ENCODE measurements around the gene VPS11. TPM values are rescaled to one million over a fixed set of nuclear protein-coding genes. Genes with fewer than 3 reads are reported as not detected.
"Not testable (repeated sequence)": the region's sequence is repeated elsewhere in the genome, so short reads cannot be mapped to it uniquely, and the experiment has no call there.

Gene VPS11
- total RNA-seq, 1 experiment from 2014 or later: 11.6 TPM

DNA sequence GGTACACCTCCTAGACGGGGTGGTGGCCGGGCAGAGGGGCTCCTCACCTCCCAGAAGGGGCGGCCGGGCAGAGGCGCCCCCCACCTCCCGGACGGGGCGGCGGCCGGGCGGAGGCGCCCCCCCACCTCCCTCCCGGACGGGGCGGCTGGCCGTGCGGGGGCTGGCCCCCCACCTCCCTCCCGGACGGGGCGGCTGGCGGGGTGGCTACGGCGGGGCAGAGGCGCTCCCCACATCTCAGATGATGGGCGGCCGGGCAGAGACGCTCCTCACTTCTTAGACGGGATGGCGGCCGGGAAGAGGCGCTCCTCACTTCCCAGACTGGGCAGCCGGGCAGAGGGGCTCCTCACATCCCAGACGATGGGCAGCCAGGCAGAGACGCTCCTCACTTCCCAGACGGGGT, 8.5 kb upstream of the VPS11 start:
- in situ Hi-C loops (cut with HindIII; ENCODE audit: low pct_unique_long_range_greater_than_20kb, low sequenced_read_pairs); DNase-seq (ENCODE audit: low read depth): not testable (repeated sequence)

DNA sequence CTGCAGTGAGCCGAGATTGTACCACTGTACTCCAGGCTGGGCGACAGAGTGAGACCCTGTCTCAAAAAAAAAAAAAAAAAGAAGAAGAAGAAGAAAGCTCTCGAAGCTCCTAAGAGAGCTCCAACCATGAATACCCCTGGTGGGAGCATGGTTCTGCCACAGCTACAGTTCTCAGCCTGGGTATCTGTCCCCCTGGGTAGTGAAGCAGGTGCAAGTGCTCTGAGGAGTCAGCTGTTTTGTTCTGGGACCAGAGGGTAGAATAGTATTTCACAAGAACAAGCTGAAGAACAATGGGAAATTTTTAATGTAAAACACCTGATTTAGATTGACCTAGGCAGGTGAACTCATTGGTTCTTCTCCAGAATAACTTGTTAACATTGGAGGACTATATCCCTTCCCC, 6.4 kb upstream of the VPS11 start:
- in situ Hi-C loops (cut with HindIII; ENCODE audit: low pct_unique_long_range_greater_than_20kb, low sequenced_read_pairs): no loop called here
- DNase-seq (ENCODE audit: low read depth): no peak

DNA sequence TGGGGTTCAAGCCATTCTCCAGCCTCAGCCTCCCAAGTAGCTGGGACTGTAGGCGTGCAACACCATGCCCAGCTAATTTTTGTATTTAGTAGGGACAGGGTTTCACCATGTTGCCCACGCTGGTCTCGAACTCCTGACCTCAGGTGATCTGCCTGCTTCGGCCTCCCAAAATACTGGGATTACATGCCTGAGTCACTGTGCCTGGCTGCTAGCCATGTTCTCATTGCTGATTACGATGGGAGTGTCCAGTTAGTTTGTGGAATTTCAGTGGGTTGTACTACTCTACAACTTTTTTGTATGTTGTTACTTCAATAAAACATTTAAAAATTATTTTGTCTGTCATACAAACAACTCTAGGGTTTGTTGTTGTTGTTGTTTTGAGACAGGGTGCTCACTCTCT, 4.8 kb upstream of the VPS11 start:
- peak; percentile 11 for DNase-seq (ENCODE audit: low read depth)
- in situ Hi-C loops (cut with HindIII; ENCODE audit: low pct_unique_long_range_greater_than_20kb, low sequenced_read_pairs): no loop called here

- in situ Hi-C loops (cut with HindIII; ENCODE audit: low pct_unique_long_range_greater_than_20kb, low sequenced_read_pairs): no loop called here
- DNase-seq (ENCODE audit: low read depth): no peak
Observed at GRCh38 chr11:119065369-119065768, 2.2 kb upstream of the VPS11 start.

GRCh38 chr11:119077839-119078238, 10.2 kb downstream of the VPS11 start:
- in situ Hi-C loops (cut with HindIII; ENCODE audit: low pct_unique_long_range_greater_than_20kb, low sequenced_read_pairs): no loop called here
- no peak for DNase-seq (ENCODE audit: low read depth)

DNA sequence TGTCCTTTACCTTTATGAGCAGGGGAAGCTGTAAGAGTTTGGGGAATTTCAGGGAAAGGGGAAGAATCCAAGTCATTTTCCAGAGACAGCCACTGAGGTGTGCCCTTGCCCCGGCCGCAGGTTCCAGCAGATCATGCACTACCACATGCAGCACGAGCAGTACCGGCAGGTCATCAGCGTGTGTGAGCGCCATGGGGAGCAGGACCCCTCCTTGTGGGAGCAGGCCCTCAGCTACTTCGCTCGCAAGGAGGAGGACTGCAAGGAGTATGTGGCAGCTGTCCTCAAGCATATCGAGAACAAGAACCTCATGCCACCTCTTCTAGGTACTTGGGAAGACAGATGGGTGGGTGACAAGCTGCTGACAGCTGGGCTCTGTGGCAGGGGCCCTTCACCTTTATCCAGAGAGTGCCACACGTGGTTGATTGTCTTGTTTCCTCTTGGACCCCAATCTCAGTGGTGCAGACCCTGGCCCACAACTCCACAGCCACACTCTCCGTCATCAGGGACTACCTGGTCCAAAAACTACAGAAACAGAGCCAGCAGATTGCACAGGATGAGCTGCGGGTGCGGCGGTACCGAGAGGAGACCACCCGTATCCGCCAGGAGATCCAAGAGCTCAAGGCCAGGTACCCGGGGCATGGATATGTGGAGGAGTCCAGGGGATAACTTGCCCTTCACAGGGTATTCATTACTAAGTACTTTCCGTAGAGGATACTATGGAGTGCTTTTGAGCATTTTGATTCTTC, 11.2 kb downstream of the VPS11 start:
- DNase-seq (ENCODE audit: low read depth): no peak
- in situ Hi-C loops (cut with HindIII; ENCODE audit: low pct_unique_long_range_greater_than_20kb, low sequenced_read_pairs): no loop called here

- in situ Hi-C loops (cut with HindIII; ENCODE audit: low pct_unique_long_range_greater_than_20kb, low sequenced_read_pairs): no loop called here
- DNase-seq (ENCODE audit: low read depth): no peak
Observed at GRCh38 chr11:119081682-119082260, 14.2 kb downstream of the VPS11 start.

DNA sequence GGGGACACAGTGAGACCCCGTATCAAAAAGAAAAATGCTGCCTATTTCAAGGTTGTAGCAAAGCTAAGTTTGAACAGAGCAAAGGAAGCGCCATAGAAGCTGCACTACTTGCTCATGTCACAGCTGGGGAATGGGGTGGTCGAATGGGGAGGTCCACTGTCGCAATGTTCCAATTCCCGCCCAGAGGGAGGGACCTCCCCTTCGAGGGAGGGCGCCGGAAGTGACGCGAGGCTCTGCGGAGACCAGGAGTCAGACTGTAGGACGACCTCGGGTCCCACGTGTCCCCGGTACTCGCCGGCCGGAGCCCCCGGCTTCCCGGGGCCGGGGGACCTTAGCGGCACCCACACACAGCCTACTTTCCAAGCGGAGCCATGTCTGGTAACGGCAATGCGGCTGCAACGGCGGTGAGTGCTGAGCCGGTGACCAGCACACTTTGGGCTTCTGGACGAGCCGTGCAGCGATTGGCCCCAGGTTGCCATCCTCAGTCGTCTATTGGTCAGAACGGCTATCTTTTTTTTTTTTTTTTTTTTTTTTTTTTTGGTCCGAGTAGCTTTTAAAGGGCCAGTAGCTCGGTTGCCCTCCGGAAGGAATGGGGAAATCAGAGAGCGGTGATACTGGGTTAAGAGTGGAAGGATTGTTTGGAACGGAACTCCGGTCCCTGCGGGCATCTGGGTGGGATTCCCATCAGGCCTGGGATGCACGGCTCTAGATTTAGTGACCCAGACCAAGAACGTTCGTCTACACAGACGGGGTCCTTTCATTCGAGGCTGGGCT, 17.2 kb downstream of the VPS11 start, which contains the start of gene HMBS:
Gene HMBS (plus strand): TSS at position 219 of the 774 bp plus-strand sequence. CDS start 153 bp downstream, at position 372.
- in situ Hi-C loops (cut with HindIII; ENCODE audit: low pct_unique_long_range_greater_than_20kb, low sequenced_read_pairs): no loop called here
- peak; percentile 96 for DNase-seq (ENCODE audit: low read depth)

- DNase-seq (ENCODE audit: low read depth): no peak
- in situ Hi-C loops (cut with HindIII; ENCODE audit: low pct_unique_long_range_greater_than_20kb, low sequenced_read_pairs): no loop called here
Observed at GRCh38 chr11:119085437-119085847, 17.8 kb downstream of the VPS11 start.

GRCh38 chr11:119087123-119087522, 19.5 kb downstream of the VPS11 start:
- in situ Hi-C loops (cut with HindIII; ENCODE audit: low pct_unique_long_range_greater_than_20kb, low sequenced_read_pairs): no loop called here
- no peak for DNase-seq (ENCODE audit: low read depth)

GRCh38 chr11:119087747-119088241, 20.2 kb downstream of the VPS11 start:
- in situ Hi-C loops (cut with HindIII; ENCODE audit: low pct_unique_long_range_greater_than_20kb, low sequenced_read_pairs): no loop called here
- DNase-seq (ENCODE audit: low read depth): no peak

- DNase-seq (ENCODE audit: low read depth): no peak
- in situ Hi-C loops (cut with HindIII; ENCODE audit: low pct_unique_long_range_greater_than_20kb, low sequenced_read_pairs): no loop called here
Observed at GRCh38 chr11:119088406-119088805, 20.8 kb downstream of the VPS11 start.

GRCh38 chr11:119089319-119089718, 21.7 kb downstream of the VPS11 start:
- in situ Hi-C loops (cut with HindIII; ENCODE audit: low pct_unique_long_range_greater_than_20kb, low sequenced_read_pairs): no loop called here
- no peak for DNase-seq (ENCODE audit: low read depth)

DNA sequence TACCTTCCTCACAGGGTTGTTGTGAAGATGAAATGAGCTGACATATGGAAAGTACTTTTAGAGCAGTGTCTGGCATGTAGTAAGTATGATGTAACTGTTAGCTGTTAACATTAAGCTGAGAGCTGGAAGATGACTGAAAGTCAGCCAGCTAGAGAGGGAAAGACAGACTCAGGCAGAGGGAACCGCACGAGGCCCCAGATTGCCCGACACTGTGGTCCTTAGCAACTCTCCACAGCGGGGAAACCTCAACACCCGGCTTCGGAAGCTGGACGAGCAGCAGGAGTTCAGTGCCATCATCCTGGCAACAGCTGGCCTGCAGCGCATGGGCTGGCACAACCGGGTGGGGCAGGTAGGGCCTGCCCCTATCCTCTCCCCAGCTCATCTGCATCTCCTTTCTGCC, 23.6 kb downstream of the VPS11 start:
- no peak for DNase-seq (ENCODE audit: low read depth)
- in situ Hi-C loops (cut with HindIII; ENCODE audit: low pct_unique_long_range_greater_than_20kb, low sequenced_read_pairs): no loop called here

GRCh38 chr11:119091966-119092879, 24.6 kb downstream of the VPS11 start:
- DNase-seq (ENCODE audit: low read depth): no peak
- in situ Hi-C loops (cut with HindIII; ENCODE audit: low pct_unique_long_range_greater_than_20kb, low sequenced_read_pairs): no loop called here

DNA sequence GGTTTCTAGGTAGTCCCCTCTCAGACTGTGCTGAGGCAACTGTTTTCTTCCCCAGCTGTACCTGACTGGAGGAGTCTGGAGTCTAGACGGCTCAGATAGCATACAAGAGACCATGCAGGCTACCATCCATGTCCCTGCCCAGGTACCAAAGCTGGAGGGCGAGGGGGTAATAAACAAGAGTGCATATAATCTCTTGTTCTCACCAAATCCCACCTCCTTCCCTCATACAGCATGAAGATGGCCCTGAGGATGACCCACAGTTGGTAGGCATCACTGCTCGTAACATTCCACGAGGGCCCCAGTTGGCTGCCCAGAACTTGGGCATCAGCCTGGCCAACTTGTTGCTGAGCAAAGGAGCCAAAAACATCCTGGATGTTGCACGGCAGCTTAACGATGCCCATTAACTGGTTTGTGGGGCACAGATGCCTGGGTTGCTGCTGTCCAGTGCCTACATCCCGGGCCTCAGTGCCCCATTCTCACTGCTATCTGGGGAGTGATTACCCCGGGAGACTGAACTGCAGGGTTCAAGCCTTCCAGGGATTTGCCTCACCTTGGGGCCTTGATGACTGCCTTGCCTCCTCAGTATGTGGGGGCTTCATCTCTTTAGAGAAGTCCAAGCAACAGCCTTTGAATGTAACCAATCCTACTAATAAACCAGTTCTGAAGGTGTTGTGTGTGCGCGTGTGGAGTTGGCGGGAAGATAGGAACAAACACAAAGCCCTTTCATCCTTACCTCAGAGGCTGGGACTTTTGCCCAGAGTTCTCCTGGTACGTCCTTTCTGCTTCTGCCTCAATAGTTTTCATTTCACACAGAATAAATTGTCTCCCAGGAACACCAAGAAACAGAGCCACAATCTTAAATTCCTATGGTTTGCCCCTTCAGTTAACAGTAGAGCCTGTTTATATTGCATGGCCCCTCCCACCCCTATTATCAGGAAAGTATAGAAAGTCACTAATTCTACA, 25.5 kb downstream of the VPS11 start:
- no peak for DNase-seq (ENCODE audit: low read depth)

More for the DNA sequence above, 25.5 kb downstream of the VPS11 start:
- in situ Hi-C loops (cut with HindIII; ENCODE audit: low pct_unique_long_range_greater_than_20kb, low sequenced_read_pairs): no loop called here
